ENCODE measurements around the gene POC1B. TPM values are rescaled to one million over a fixed set of nuclear protein-coding genes. Genes with fewer than 3 reads are reported as not detected.

Gene POC1B
- total RNA-seq, 1 experiment from 2014 or later, result 30.8 TPM

DNA sequence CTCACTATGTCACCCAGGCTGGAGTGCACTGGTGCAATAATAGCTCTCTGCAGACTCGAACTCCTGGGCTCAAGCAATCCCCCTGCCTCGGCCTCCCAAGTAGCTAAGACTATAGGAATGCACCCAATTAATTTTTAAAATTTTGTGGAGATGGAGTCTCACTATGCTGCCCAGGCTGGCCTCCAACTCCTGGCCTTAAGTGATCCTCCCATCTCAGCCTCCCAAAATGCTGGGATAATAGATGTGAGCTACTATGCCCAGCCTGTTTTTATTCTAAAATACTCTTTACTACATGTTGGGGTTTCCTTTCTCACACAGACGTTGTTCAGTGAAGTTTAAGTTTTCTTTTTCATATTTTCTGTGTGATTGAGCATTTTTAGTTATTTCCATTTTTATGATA lies 112.6 kb downstream of the POC1B start:
- H3K9me3 ChIP-seq (ENCODE audit: low read depth, low read length, poor library complexity, severe bottlenecking), result no peaks in the 10 kb centered on the region
- H3K27ac ChIP-seq (ENCODE audit: low read depth, low read length, poor library complexity, severe bottlenecking), result peak overlapping the region; percentile 56
- POLR2A ChIA-PET (ENCODE audit: low non-redundant PET), result no interaction called here
- H3K36me3 ChIP-seq (ENCODE audit: insufficient read depth, low read length, poor library complexity, severe bottlenecking), result no peaks in the 10 kb centered on the region
- H3K4me3 ChIP-seq (ENCODE audit: low read depth, low read length, poor library complexity, severe bottlenecking), result no peak overlapping the region
- peaks cover 48% of the 10 kb centered on the region for H3K4me1 ChIP-seq (ENCODE audit: insufficient read depth, low read length, poor library complexity, severe bottlenecking)
- TF ChIP-seq, protein P1, sequence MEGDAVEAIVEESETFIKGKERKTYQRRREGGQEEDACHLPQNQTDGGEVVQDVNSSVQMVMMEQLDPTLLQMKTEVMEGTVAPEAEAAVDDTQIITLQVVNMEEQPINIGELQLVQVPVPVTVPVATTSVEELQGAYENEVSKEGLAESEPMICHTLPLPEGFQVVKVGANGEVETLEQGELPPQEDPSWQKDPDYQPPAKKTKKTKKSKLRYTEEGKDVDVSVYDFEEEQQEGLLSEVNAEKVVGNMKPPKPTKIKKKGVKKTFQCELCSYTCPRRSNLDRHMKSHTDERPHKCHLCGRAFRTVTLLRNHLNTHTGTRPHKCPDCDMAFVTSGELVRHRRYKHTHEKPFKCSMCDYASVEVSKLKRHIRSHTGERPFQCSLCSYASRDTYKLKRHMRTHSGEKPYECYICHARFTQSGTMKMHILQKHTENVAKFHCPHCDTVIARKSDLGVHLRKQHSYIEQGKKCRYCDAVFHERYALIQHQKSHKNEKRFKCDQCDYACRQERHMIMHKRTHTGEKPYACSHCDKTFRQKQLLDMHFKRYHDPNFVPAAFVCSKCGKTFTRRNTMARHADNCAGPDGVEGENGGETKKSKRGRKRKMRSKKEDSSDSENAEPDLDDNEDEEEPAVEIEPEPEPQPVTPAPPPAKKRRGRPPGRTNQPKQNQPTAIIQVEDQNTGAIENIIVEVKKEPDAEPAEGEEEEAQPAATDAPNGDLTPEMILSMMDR (conservative IDR thresholded peaks at IDR 0.05; ENCODE audit: low read depth, low read length), result no peak
- TF ChIP-seq EZH2 (IDR thresholded peaks at IDR 0.05; ENCODE audit: borderline replicate concordance, low read depth, low read length, poor library complexity, severe bottlenecking), result no peak
- DNase-seq (ENCODE audit: low spot score), result no peak
- intact Hi-C loops (cut with micrococcal nuclease; ENCODE audit: unreplicated experiment), result loop anchor here (2.0 kb wide), 1 partner anchor 60 kb away; the partner anchor contains the start of gene DUSP6
- BruUV-seq (replicated peaks), result no TSS peak
- CTCF ChIA-PET, result no interaction called here
- H3K27me3 ChIP-seq (replicated peaks; ENCODE audit: insufficient read depth, low read depth, low read length, poor library complexity), result no peaks in the 10 kb centered on the region

DNA sequence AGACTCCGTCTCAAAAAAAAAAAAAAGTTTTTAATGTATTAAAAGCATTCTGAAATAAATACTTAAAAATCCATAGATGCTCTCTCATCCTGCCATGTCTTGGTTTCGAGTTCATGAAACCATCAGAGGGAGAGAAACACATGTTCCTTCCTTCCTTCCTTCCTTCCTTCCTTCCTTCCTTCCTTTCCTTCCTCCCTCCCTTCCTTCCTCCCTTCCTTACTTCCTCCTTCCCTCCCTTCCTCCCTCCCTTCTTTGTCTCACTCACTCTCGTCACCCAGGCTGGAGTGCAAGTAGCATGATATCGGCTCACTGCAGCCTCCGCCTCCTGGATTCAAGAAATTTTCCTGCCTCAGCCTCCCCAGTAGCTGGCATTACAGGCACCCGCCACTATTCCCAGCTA lies 113.2 kb downstream of the POC1B start:
- peak overlapping the region; percentile 56 for H3K27ac ChIP-seq (ENCODE audit: low read depth, low read length, poor library complexity, severe bottlenecking)
- POLR2A ChIA-PET (ENCODE audit: low non-redundant PET), result no interaction called here
- TF ChIP-seq EZH2 (IDR thresholded peaks at IDR 0.05; ENCODE audit: borderline replicate concordance, low read depth, low read length, poor library complexity, severe bottlenecking), result no peak
- TF ChIP-seq, protein P1 (conservative IDR thresholded peaks at IDR 0.05; ENCODE audit: low read depth, low read length), result no peak
- H3K9me3 ChIP-seq (ENCODE audit: low read depth, low read length, poor library complexity, severe bottlenecking), result no peaks in the 10 kb centered on the region
- CTCF ChIA-PET, result no interaction called here
- peaks cover 42% of the 10 kb centered on the region for H3K4me1 ChIP-seq (ENCODE audit: insufficient read depth, low read length, poor library complexity, severe bottlenecking)
- no TSS peak for BruUV-seq (replicated peaks)
- no peaks in the 10 kb centered on the region for H3K36me3 ChIP-seq (ENCODE audit: insufficient read depth, low read length, poor library complexity, severe bottlenecking)
- no peak overlapping the region for H3K4me3 ChIP-seq (ENCODE audit: low read depth, low read length, poor library complexity, severe bottlenecking)
- intact Hi-C loops (cut with micrococcal nuclease; ENCODE audit: unreplicated experiment), result loop anchor here (2.0 kb wide), 1 partner anchor 60 kb away; the partner anchor contains the start of gene DUSP6
- peak; percentile 54 for DNase-seq (ENCODE audit: low spot score)
- no peaks in the 10 kb centered on the region for H3K27me3 ChIP-seq (replicated peaks; ENCODE audit: insufficient read depth, low read depth, low read length, poor library complexity)

DNA sequence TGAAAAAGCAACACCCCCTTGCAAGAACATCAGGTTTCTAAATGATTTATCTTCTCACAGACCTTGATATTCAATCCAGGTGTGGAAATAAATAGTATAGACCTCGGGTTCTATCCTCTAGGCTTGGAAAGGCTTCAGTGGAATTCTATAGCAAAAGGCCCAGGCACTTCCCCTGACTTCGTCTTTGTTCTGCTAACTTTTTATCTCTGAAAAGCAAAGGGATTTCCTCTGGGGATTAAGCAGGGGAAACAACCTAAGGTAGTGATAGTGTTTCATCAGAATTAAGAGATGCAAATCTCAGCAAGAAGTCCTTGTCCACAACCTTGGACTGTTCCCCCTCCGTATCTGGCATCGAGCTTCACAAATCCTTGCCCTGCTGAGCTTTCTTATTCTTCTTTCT lies 114.0 kb downstream of the POC1B start:
- Histone ChIP-seq H3K4me3 (ENCODE audit: low read depth, low read length, poor library complexity, severe bottlenecking) (no peak overlapping the region), H3K27ac (ENCODE audit: low read depth, low read length, poor library complexity, severe bottlenecking) (peak overlapping the region; percentile 56), H3K9me3 (ENCODE audit: low read depth, low read length, poor library complexity, severe bottlenecking) (no peaks in the 10 kb centered on the region), H3K36me3 (ENCODE audit: insufficient read depth, low read length, poor library complexity, severe bottlenecking) (no peaks in the 10 kb centered on the region), H3K27me3 (replicated peaks; ENCODE audit: insufficient read depth, low read depth, low read length, poor library complexity) (no peaks in the 10 kb centered on the region), H3K4me1 (ENCODE audit: insufficient read depth, low read length, poor library complexity, severe bottlenecking) (peaks cover 34% of the 10 kb centered on the region)
- BruUV-seq (replicated peaks), result no TSS peak
- POLR2A ChIA-PET (ENCODE audit: low non-redundant PET), result no interaction called here
- peak; percentile 67 for DNase-seq (ENCODE audit: low spot score)
- CTCF ChIA-PET, result interaction anchor here (0.7 kb wide), 1 partner anchor 134 kb away, joined by 3 read pairs; no protein-coding TSS in a partner anchor
- intact Hi-C loops (cut with micrococcal nuclease; ENCODE audit: unreplicated experiment), result loop anchor here (2.0 kb wide), 1 partner anchor 59 kb away; the partner anchor contains the start of gene DUSP6
- TF ChIP-seq, protein P1 (conservative IDR thresholded peaks at IDR 0.05; ENCODE audit: low read depth, low read length), result no peak
- TF ChIP-seq EZH2 (IDR thresholded peaks at IDR 0.05; ENCODE audit: borderline replicate concordance, low read depth, low read length, poor library complexity, severe bottlenecking), result no peak

Measured in A673 (cell line).